ENCODE measurements around the gene COL4A4. TPM values are rescaled to one million over a fixed set of nuclear protein-coding genes. Genes with fewer than 3 reads are reported as not detected.

The COL4A4 gene
- under 0.01 and 0.15 TPM in 2 replicates for total RNA-seq

GRCh38 chr2:227163998-227164762 is at the start of gene COL4A4, which contains the start of gene COL4A3:
TSS of gene COL4A4 (minus strand) at chr2:227164205. CDS start at chr2:227147483, 16,722 bp downstream.
TSS of gene COL4A3 (plus strand) at chr2:227164624. CDS start at chr2:227164727, 103 bp downstream.

Other genes with a start within 250 kb of the COL4A4 start
- gene COL4A3, start 419 bp upstream of the COL4A4 start, total RNA-seq = under 0.01 TPM in 1 of 2 replicates, not detected in the other
- 113 and 117 TPM in 2 replicates for gene MFF, start 161.0 kb upstream of the COL4A4 start, total RNA-seq
- not detected in 2 replicates for gene TM4SF20, start 215.1 kb upstream of the COL4A4 start, total RNA-seq
- not detected in 2 replicates for gene SCYGR1, start 223.7 kb upstream of the COL4A4 start, total RNA-seq